ENCODE measurements around the gene SANBR. TPM values are rescaled to one million over a fixed set of nuclear protein-coding genes. Genes with fewer than 3 reads are reported as not detected.

SANBR gene
- total RNA-seq, 2 donors from 2014 or later, result 5.2 to 6.9 TPM

GRCh38 chr2:61074100-61074499 lies 8.4 kb downstream of the SANBR start:
- Histone ChIP-seq H3K9me3 (no peaks in the 10 kb centered on the region), H3K27me3 (no peaks in the 10 kb centered on the region), H3K4me3 (no peak overlapping the region), H3K36me3 (replicated peaks in 1 of 2; ENCODE audit: insufficient read depth in 1 of 2, low read depth in 2 of 2) (no peaks in the 10 kb centered on the region), H3K4me1 (no peaks in the 10 kb centered on the region), H3K27ac (no peak overlapping the region)
- intact Hi-C loops (cut with DNase I), result no loop called here
- ATAC-seq (no peak), DNase-seq (no peak)
- 96 to 100% methylated on average over 1 of the region's 1 CpG for WGBS, 2 donors
- no peak for TF ChIP-seq CTCF (IDR thresholded peaks at IDR 0.05)
- no peak for TF ChIP-seq POLR2A (IDR thresholded peaks at IDR 0.05)

- H3K27ac ChIP-seq, result no peak overlapping the region
- no peaks in the 10 kb centered on the region for H3K4me1 ChIP-seq
- H3K4me3 ChIP-seq, result no peak overlapping the region
- no peaks in the 10 kb centered on the region for H3K9me3 ChIP-seq
- no peak for ATAC-seq
- 100% methylated on average over 1 of the region's 1 CpG for WGBS, 2 donors
- TF ChIP-seq POLR2A (IDR thresholded peaks at IDR 0.05), result no peak
- DNase-seq, result no peak
- no peaks in the 10 kb centered on the region for H3K27me3 ChIP-seq
- H3K36me3 ChIP-seq (replicated peaks in 1 of 2; ENCODE audit: insufficient read depth in 1 of 2, low read depth in 2 of 2), result peaks cover 0 to 6% of the 10 kb centered on the region in 2 donors
- intact Hi-C loops (cut with DNase I), result no loop called here
These were observed 20.2 kb downstream of the SANBR start for GRCh38 chr2:61085883-61086282.

GRCh38 chr2:61089797-61090196 lies 24.1 kb downstream of the SANBR start:
- Histone ChIP-seq H3K27me3 (no peaks in the 10 kb centered on the region), H3K36me3 (replicated peaks in 1 of 2; ENCODE audit: insufficient read depth in 1 of 2, low read depth in 2 of 2) (peaks cover 0 to 6% of the 10 kb centered on the region in 2 donors), H3K27ac (no peak overlapping the region), H3K4me3 (no peak overlapping the region), H3K4me1 (no peaks in the 10 kb centered on the region), H3K9me3 (no peaks in the 10 kb centered on the region)
- intact Hi-C loops (cut with DNase I), result no loop called here
- no peak for ATAC-seq
- TF ChIP-seq POLR2A (IDR thresholded peaks at IDR 0.05), result no peak
- no peak for TF ChIP-seq CTCF (IDR thresholded peaks at IDR 0.05)
- DNase-seq, result no peak

- Histone ChIP-seq H3K9me3 (no peaks in the 10 kb centered on the region), H3K27me3 (no peaks in the 10 kb centered on the region), H3K4me1 (no peaks in the 10 kb centered on the region), H3K27ac (no peak overlapping the region), H3K4me3 (no peak overlapping the region), H3K36me3 (replicated peaks in 1 of 2; ENCODE audit: insufficient read depth in 1 of 2, low read depth in 2 of 2) (peaks cover 0 to 4% of the 10 kb centered on the region in 2 donors)
- intact Hi-C loops (cut with DNase I), result no loop called here
- DNase-seq (no peak), ATAC-seq (no peak)
- TF ChIP-seq POLR2A (IDR thresholded peaks at IDR 0.05) (no peak), CTCF (IDR thresholded peaks at IDR 0.05) (no peak)
- WGBS, 2 donors, result 78 to 80% methylated on average over 5 of the region's 5 CpGs
These were observed 24.8 kb downstream of the SANBR start for GRCh38 chr2:61090386-61090921.

GRCh38 chr2:61091485-61091884 lies 25.8 kb downstream of the SANBR start:
- ATAC-seq (no peak), DNase-seq (no peak)
- Histone ChIP-seq H3K9me3 (no peaks in the 10 kb centered on the region), H3K36me3 (replicated peaks in 1 of 2; ENCODE audit: insufficient read depth in 1 of 2, low read depth in 2 of 2) (no peaks in the 10 kb centered on the region), H3K4me1 (no peaks in the 10 kb centered on the region), H3K4me3 (no peak overlapping the region), H3K27ac (no peak overlapping the region), H3K27me3 (no peaks in the 10 kb centered on the region)
- WGBS, 2 donors, result 84% methylated on average over 8 of the region's 8 CpGs
- intact Hi-C loops (cut with DNase I), result no loop called here
- TF ChIP-seq CTCF (IDR thresholded peaks at IDR 0.05) (no peak), POLR2A (IDR thresholded peaks at IDR 0.05) (no peak)
